ENCODE results near the gene FAM131C. TPM values are rescaled to one million over a fixed set of nuclear protein-coding genes. Genes with fewer than 3 reads are reported as not detected.

Gene FAM131C
- polyA plus RNA-seq, 3 donors = not detected

DNA sequence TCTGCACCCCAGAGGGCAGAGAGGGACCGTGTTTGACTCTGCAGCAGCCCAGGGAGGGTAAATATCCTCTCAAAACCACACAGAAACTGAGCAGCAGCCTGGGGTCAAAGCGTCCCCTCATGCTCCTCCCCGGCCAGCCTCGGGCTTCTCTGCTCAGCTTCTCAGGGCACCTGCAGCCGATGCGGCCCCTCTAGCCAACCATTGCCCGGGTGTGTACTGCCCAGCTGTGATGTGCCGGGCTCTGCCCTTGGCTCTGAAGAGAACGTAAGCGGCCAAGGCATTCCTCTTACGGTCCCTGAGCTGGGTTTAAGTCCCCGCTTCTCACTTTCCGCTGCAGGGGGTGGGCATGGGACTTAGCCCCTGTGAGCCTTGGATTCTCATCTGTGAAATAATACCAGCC, 5.5 kb downstream of the FAM131C start:
- no peak overlapping the region for H3K4me2 ChIP-seq (replicated peaks; ENCODE audit: extremely low read depth, low read length, poor library complexity, severe bottlenecking)
- TF ChIP-seq, protein P1, sequence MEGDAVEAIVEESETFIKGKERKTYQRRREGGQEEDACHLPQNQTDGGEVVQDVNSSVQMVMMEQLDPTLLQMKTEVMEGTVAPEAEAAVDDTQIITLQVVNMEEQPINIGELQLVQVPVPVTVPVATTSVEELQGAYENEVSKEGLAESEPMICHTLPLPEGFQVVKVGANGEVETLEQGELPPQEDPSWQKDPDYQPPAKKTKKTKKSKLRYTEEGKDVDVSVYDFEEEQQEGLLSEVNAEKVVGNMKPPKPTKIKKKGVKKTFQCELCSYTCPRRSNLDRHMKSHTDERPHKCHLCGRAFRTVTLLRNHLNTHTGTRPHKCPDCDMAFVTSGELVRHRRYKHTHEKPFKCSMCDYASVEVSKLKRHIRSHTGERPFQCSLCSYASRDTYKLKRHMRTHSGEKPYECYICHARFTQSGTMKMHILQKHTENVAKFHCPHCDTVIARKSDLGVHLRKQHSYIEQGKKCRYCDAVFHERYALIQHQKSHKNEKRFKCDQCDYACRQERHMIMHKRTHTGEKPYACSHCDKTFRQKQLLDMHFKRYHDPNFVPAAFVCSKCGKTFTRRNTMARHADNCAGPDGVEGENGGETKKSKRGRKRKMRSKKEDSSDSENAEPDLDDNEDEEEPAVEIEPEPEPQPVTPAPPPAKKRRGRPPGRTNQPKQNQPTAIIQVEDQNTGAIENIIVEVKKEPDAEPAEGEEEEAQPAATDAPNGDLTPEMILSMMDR (IDR thresholded peaks at IDR 0.05) = no peak
- no peak overlapping the region for H3K4me3 ChIP-seq (replicated peaks in 1 of 3; ENCODE audit: low read depth in 2 of 3, low read length in 3 of 3)
- no peak overlapping the region for H3K27ac Mint-ChIP-seq
- no peaks in the 10 kb centered on the region for H3K79me2 ChIP-seq (ENCODE audit: insufficient read depth, low read length)
- intact Hi-C loops (cut with micrococcal nuclease) = no loop called here
- H3K9me3 ChIP-seq (replicated peaks in 1 of 2; ENCODE audit: control insufficient read depth in 1 of 2, insufficient read depth in 1 of 2, low read length in 2 of 2) = no peaks in the 10 kb centered on the region
- no peak for DNase-seq
- H3K36me3 ChIP-seq (replicated peaks in 1 of 2; ENCODE audit: control insufficient read depth in 1 of 2, insufficient read depth in 2 of 2, low read length in 2 of 2) = no peaks in the 10 kb centered on the region
- H3K36me3 Mint-ChIP-seq = no peaks in the 10 kb centered on the region
- peaks cover 28 to 57% (median 46%) of the 10 kb centered on the region in 3 donors for H3K27me3 Mint-ChIP-seq (ENCODE audit: low read depth in 3 of 3)
- H3K27me3 ChIP-seq (ENCODE audit: control insufficient read depth in 2 of 2, insufficient read depth in 2 of 2, low read length in 2 of 2) = peaks cover under 1 to 17% of the 10 kb centered on the region in 2 donors
- H3K4me1 ChIP-seq (ENCODE audit: control insufficient read depth in 1 of 2, insufficient read depth in 2 of 2, low read length in 2 of 2) = peaks cover 1% of the 10 kb centered on the region in 2 donors
- H3K27ac ChIP-seq (ENCODE audit: low read depth in 1 of 2, low read length in 2 of 2) = no peak overlapping the region
- H2AFZ ChIP-seq (ENCODE audit: insufficient read depth, low read depth, low read length, poor library complexity, severe bottlenecking) = no peak overlapping the region
- WGBS (ENCODE audit: insufficient coverage) = 95% methylated on average over 12 of the region's 13 CpGs
- no peak overlapping the region for H3K9ac ChIP-seq (ENCODE audit: insufficient read depth, low read length, poor library complexity, severe bottlenecking)
- H4K20me1 ChIP-seq (ENCODE audit: insufficient read depth, low read length) = no peaks in the 10 kb centered on the region
- no peaks in the 10 kb centered on the region for H3K4me1 Mint-ChIP-seq
- no peaks in the 10 kb centered on the region for H3K9me3 Mint-ChIP-seq
- no peak overlapping the region for H3K4me3 Mint-ChIP-seq

DNA sequence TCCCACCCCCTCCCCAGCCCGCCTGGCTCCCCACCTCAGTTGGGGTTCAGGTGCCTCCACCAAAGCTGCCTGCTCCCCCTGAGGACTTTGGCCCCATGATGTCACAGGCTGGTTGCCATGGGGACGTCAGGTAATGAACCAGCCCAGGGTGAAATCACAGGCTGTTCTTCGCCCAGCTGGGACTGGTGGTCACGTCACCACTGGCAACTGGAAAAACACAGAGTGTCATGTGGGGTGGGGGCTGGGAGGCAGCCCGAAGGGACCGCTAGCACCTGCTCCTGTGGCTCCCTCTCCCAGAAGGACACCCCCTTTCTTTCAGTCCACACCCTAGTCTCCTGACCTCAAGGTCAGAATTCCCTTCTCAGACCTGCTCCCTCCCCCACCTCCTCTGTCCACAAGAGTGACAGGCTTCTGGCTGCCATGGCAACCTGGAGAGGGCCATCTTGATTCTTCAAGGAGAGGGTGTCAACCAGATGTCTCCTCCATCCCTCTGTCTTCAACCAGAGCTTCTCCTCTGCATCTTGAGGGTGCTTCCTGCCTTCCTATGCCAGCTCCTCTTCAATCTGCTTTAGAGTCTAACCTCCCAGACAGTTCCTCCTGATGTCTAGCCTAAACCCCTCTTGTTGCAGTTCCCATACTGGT, 6.2 kb downstream of the FAM131C start:
- Histone ChIP-seq H3K27me3 (ENCODE audit: control insufficient read depth in 2 of 2, insufficient read depth in 2 of 2, low read length in 2 of 2) (peaks cover 0 to 10% of the 10 kb centered on the region in 2 donors), H3K27ac (ENCODE audit: low read depth in 1 of 2, low read length in 2 of 2) (no peak overlapping the region), H3K9me3 (replicated peaks in 1 of 2; ENCODE audit: control insufficient read depth in 1 of 2, insufficient read depth in 1 of 2, low read length in 2 of 2) (no peaks in the 10 kb centered on the region), H3K9ac (ENCODE audit: insufficient read depth, low read length, poor library complexity, severe bottlenecking) (no peak overlapping the region), H2AFZ (ENCODE audit: insufficient read depth, low read depth, low read length, poor library complexity, severe bottlenecking) (no peak overlapping the region), H3K4me3 (replicated peaks in 1 of 3; ENCODE audit: low read depth in 2 of 3, low read length in 3 of 3) (no peak overlapping the region), H3K36me3 (replicated peaks in 1 of 2; ENCODE audit: control insufficient read depth in 1 of 2, insufficient read depth in 2 of 2, low read length in 2 of 2) (no peaks in the 10 kb centered on the region), H3K4me2 (replicated peaks; ENCODE audit: extremely low read depth, low read length, poor library complexity, severe bottlenecking) (no peak overlapping the region), H3K79me2 (ENCODE audit: insufficient read depth, low read length) (no peaks in the 10 kb centered on the region), H3K4me1 (ENCODE audit: control insufficient read depth in 1 of 2, insufficient read depth in 2 of 2, low read length in 2 of 2) (no peaks in the 10 kb centered on the region), H4K20me1 (ENCODE audit: insufficient read depth, low read length) (no peaks in the 10 kb centered on the region)
- H3K27ac Mint-ChIP-seq = no peak overlapping the region
- no peaks in the 10 kb centered on the region for H3K36me3 Mint-ChIP-seq
- WGBS (ENCODE audit: insufficient coverage) = 92% methylated on average over 2 of the region's 6 CpGs
- intact Hi-C loops (cut with micrococcal nuclease) = no loop called here
- no peaks in the 10 kb centered on the region for H3K4me1 Mint-ChIP-seq
- H3K27me3 Mint-ChIP-seq (ENCODE audit: low read depth in 3 of 3) = peaks cover 21 to 51% (median 39%) of the 10 kb centered on the region in 3 donors
- no peak overlapping the region for H3K4me3 Mint-ChIP-seq
- TF ChIP-seq, protein P1 (IDR thresholded peaks at IDR 0.05) = no peak
- DNase-seq = no peak
- no peaks in the 10 kb centered on the region for H3K9me3 Mint-ChIP-seq

All from CD14-positive monocyte (primary cell).